ENCODE data around the gene PDE6H.

PDE6H gene

DNA sequence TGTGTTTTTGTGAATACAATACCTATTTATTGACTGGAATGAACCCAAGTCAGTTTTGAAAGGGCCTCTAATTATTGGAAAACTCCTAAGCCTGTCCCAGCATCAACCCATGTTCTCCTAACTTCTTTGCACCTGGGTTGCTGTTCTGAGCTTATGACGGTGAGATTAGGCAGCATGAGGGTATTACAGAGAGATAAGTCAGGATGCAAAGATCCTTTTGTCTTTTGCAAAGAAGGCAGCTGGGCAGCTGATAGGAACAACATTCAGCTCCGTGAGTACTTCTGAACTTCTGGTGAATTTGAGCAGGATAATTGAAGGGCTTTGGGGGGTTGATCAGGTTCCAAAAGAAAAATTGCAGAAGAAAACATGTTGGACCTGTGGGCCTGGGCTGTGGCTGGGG lies at the start of gene PDE6H:
Gene PDE6H, plus strand, starts transcription at position 227 of the 400 bp plus-strand sequence. CDS start 4,971 bp downstream, outside the sequence.
- DNase-seq (ENCODE audit: low spot score), result no peak

DNA sequence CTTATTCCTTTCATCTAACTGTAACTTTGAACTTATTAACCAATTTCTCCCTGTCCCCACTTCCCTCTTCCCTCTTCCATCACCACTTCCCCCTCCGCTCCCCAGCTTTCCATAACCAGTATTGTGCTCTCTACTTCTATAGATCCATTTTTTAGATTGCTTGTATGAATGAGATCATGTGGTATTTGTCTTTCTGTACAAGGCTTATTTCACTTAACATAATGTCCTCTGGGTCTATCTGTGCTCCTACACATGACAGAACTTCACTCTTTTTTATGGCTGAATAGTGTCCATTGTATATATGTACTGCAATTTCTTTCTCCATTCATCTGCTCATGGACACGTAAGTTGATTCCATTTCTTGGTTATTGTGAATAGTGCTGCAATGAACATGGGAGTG lies 48.9 kb upstream of the PDE6H start:
- no peak for DNase-seq (ENCODE audit: low spot score)

DNA sequence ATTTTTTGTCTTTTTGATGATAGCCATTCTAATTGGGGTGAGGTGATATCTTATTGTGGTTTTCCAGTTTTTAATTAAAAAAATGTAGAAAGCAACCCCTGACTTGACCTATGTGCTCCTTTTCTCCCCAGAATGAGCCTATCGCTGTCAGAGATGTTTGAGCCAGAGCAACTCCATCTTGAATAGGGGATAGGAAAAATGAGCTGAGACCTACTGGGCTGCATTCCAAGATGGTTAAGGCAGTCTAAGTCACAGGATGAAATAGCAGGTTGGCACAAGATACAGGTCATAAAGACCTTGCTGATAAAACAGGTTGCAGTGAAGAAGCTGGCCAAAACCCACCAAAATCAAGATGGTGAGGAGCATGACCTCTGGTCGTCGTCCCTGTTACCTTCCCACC lies 48.3 kb upstream of the PDE6H start:
- DNase-seq (ENCODE audit: low spot score), result no peak

DNA sequence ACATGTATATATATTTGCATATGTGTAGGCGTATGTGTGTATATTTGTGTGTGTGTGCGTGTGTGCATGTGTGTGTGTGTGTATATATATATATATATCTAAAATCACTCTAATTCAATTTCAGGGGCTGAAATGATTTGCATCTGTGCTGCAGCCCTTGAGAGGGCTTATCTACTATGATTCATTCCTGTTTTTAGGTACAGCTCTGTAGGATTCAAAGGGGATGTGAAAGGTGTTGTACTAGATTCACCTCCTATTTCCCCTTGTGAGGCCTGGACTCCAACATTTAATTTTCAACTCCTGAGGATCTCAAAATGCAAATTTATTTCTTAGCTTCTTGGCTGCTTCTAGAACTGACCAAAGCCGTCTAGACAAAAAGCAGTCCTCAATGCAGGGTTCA lies 45.6 kb upstream of the PDE6H start:
- DNase-seq (ENCODE audit: low spot score), result no peak

DNA sequence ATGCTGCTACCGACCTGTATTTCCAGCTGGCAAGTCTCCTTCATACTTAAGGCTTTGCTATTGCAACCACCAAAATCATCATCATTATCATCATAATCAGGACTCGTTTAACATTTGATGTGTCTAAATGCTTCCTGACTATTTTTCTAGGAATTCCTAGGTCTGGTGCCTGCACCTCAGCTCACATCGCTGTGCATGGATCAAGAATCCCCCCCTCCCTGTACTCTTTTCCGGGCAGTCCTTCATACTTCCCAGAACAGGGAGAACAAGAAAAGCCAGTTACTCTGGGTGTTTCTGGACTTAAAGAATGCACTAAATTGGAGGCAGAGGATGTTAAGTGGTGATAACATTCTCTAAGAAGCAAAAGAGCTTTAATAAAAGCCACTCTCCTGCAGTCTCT lies 43.9 kb upstream of the PDE6H start:
- DNase-seq (ENCODE audit: low spot score), result no peak

DNA sequence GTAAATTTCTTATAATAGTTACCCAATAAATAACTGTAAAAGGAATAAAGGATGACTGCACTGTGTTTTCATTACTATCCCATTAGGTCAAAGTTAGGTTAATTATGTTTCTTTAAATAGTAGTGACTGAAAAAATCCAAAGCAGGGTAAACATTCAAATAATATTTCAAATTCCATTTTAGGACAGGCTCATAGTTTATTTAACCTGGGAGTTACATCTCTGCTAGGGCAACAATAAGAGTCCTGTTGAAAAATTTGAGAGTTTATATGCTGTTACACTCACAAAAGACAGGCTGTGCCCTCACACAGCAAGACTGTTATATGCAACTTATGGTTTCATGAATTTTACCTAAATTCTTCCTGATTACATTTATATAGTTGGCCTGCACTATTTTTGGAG lies 42.5 kb upstream of the PDE6H start:
- no peak for DNase-seq (ENCODE audit: low spot score)

DNA sequence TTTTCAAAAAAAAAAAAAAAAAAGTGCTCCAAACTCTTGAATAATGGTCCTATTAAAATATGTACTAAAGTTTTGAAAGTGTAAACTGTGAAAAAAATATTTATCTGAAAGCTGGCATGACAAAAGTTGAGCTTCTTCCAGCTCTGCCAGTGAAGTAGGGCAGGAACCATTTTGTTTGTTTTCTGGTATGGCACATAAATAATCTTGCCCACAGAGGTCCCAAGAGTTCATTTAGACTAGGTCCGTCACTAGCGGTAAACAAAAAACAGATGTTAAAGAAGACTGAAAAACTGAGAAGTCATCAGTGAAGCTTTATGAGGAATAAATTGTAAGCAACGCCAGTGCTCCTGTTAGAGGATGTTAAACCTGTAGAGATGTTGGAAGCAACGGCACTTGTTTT lies 41.5 kb upstream of the PDE6H start:
- no peak for DNase-seq (ENCODE audit: low spot score)

DNA sequence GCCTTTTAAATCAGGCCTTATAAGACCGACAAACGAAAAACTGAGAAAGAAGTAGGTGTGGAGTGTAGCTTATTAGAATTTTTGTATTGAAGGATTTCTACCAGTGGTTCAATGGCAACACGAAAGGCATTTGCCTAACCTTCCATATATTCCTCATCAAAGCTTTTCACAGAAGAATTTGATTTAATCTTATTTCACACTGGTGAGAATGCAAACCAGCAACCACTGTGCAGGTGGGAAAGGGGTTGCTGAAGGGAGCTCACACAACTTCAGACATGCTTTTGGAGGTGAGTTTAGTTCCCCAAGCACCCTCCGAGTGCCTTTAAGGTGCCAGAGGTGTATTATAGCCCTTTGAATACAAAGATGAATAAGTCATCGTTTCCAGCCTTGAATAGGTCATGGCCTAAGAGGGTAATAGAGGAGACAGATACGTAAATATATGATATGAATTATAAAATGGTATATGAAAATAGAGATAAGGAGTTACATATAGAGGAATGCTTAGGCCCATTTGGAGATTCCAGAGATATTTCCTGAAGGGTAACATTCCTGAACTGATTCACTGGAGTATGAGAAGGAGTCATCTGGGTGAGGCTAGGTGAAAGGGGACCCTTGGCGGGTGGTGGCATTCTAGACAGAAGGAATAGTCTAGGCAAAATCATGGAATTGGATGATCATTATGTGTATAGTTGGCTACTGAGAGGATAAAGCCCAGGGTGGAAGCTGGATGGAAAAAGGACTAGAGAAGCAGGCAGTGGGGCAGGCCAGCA lies 40.9 kb upstream of the PDE6H start:
- no peak for DNase-seq (ENCODE audit: low spot score)

DNA sequence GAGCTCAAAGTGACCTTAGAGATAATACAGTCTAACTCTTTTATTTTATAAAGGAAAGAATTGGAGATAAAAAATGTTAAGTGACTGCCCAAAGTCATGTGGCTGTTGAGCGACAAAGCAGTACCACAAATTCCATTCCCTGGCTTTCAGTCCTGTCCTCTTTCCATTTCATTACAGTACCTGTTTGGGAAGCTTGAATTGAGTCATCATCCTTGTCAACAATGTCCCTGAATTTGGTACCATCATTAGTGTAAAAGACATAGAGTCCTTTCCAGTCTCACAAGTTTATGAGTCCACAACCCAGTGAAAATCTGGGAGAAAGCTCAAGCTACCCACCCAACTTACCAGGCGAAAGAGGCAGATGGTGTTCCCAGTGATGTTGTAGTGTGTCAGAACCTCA lies 38.3 kb upstream of the PDE6H start:
- no peak for DNase-seq (ENCODE audit: low spot score)

DNA sequence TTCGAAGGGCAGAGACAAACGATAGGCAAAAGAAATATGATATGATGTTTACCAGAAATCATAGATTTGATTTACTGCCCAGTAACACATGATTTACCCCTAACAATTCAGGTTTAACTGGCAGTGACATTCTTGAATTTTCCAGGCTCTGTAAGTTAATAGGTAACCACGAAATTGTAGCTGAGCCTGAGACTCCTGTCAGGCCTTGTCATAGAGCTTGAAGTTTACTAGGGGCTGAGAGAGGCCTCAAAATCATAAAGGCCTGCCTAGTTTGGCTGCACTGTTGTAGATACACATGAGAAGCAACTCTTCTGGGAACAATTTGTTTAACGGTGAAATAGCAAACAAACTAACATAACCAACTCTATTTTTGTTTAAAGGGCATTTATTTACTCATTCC lies 37.8 kb upstream of the PDE6H start:
- DNase-seq (ENCODE audit: low spot score), result no peak

DNA sequence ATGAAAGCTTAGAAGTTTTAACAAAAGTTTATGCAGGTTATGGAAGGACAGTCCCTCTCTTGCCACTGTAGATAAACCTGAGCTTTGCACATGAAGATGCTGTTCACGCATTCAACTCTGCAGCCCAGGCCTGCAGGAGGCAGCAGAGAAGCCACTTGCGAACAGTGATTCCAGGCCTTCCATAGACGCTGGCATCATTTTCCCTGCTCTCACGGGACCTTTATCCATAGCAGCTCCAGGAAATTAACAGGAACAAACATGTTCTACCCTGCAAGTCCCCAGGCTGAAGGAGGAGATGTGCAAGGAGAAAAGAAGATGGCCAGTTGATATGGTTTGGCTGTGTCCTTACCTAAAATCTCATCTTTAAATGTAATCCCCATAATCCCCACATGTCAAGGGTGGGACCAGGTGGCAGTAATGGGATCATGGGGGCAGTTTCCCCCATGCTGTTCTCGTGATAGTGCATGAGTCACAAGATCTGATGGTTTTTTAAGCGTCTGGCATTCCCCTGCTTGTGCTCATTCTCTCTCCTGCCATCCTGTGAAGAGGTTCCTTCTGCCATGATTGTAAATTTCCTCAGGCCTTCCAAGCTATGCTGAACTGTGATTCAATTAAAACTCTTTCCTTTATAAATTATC lies 36.5 kb upstream of the PDE6H start:
- peak; percentile 26 for DNase-seq (ENCODE audit: low spot score)

DNA sequence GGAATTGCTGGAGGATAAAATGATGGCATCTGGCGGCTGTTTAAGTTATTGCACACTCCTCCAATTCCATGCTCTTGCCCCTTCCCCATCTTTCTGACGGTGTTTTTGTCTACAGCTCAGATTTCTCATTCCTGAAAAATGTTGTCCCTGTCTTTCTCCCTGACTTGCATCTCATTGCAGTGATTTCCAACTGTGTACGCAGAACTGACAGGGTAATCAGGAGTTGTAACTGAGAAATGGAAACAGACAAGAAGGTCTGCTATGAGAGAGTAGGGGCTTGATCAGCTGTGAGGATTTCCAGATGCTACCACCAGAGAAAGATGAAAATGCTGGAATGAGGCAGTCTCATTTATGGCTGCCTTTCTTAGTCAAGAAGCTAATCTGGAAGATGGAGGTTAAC lies 35.8 kb upstream of the PDE6H start:
- no peak for DNase-seq (ENCODE audit: low spot score)

DNA sequence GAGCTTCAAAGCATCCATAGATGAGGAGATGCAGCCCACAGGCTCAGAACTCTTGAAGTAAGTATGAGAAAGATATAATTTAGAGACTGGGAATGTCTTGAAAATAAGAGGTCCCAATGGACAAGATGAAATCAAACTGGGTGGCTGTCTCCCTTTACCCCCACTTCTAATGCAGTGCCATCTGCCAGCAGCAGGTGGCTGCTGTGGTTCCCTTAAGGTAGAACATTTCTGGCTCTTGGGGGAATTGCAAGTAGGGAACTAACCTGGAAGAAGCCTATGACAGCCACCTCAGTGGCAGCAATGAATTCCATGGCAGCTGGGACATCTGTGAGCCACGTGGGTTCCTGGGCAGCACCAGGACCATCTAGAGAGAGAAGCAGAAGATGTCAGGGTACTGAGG lies 35.2 kb upstream of the PDE6H start:
- peak; percentile 40 for DNase-seq (ENCODE audit: low spot score)

DNA sequence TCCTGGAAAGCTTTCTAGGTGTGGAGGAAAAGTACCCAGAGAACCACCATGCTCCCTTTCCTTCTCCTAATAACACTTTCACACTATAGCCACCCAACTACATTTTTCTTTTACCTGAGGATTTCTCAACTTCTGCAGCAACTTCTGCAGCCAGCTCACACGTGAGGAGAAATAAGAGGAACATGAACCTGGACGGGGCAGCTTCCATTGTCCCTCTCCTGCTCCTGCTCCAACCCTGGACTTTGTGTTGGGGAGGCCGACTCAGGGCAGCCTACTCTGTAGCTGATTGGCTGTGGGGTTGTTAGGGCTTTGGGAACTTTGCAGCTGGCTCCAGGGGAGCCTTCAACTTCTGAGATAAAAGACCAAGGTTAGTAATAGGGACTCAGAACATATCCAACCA lies 34.5 kb upstream of the PDE6H start, which contains the start of gene ERP27:
Gene ERP27, minus strand, starts transcription at position 237 of the 400 bp plus-strand sequence. Its CDS starts 29 bp downstream, at position 208.
- no peak for DNase-seq (ENCODE audit: low spot score)

DNA sequence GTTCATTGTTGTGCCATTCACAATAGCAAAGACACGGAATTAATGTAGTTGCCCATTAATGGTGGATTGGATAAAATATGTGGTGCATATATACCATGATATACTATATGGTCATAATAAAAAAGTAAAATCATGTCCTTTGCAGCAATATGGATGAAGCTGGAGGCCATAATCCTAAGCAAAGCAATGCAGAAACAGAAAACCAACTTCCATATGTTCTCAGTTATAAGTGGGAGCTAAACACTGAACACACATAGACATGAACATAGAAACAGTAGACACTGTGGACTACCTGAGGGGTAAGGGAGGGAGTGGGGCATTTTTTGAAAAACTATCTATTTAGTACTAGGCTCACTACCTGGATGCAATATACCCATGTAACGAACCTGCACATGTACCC lies 31.5 kb upstream of the PDE6H start:
- no peak for DNase-seq (ENCODE audit: low spot score)

DNA sequence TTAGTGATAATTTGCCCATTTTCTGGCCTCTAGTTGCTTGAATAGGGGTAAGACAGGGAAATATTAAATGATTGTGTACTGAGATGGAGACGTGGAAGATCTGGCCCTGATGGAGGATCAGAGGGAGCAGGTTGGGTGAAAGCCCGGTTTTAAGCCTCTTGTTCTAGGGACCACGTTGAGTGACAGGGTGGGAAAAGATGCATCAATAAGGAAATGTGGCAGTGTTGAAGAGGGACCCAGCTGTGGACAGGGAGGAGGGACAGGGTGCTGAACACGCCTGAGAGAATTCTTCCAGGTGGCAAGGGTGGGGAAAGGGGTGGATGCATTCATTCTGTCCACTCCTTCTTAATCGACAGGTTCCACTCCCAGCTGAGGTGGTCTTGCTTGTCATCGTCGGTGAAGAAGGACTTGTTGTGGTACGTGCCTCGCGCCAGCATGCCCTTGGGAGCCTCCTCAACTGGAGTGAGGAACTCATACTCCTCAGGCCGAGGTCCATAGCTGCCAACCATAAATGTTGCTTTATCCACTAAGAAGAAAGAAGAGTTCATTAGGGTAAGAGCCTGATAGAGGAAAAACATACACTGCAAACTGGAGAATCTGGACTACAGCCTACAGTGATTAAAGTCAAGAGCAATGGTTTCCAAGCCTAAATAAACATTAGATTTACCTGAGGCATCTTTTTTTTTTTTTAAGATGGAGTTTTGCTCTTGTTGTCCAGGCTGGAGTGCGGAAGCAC lies 30.5 kb upstream of the PDE6H start:
- no peak for DNase-seq (ENCODE audit: low spot score)

DNA sequence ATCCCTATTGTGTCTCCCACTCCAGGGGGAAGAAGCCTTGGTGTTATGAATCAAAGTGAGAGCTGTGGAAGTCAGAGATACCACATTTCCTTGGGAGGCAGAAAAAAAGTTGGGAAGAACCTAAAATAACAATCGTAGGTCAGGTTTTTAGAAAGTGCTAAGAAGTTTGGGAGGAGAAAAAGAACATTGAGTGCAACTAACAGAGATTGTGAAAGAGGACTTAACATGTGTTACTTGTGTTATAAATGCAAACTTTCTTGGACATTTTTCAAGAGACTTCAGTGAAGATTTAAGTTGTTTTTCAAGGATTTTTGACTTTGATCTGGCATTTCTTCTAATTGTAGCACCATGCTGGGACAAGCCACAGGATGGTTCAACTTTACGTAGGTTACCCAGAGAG lies 26.7 kb upstream of the PDE6H start:
- no peak for DNase-seq (ENCODE audit: low spot score)

DNA sequence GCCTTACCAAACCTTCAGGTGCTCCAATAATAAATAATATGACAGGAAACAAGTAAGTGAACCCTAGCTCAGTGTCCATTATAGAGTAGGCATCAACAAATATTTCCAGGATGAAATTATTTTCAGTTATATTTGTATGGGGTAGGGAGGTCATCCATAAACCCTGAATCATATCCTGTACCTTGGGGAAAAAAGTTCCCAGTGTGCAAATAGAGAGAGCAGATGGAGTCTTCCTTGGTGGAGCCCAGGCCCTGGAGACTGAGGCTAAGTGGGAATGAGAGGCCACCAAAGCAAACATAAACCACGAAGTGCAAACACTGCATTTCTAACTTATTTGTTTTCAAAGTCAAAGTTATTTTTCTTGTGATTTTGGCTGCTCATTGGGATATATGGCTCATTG lies 26.0 kb upstream of the PDE6H start:
- no peak for DNase-seq (ENCODE audit: low spot score)

DNA sequence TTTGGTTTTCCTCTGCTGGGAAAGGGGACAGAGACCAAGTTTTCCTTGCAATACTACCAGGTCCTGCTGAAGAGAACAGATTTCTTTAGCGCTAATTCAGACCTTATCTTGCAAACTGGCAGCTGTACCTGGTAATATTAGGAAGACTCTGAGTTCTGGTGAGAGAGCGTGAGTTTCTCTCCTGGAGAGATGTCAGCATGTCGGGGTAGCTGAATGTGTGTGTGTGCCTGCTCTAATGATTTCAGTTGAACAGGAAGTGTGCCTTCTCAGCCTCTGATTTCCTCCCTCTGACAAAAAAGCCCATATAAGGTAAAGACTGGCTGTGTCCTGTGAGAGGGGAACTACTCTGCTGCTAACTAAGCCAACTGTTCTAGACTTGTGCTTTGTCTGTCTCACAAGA lies 24.2 kb upstream of the PDE6H start:
- DNase-seq (ENCODE audit: low spot score), result no peak

DNA sequence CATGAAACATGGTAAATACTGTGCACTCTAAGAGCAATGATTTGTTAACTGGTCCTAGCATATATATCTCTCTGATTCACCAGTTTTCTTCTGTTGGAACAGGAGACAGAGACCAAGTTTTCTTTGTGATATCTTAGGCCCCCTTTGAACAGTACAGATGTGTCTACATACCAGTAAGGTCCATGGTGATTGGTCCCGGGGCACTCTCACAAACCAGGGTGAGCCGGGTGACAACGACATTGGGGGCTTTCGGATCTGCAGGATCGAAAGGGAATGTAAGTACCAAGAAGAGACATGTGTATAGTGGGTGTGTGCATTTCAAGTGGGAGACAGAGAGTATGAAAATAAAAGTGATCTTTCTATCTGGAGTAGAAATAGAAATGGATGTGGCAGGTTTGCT lies 23.2 kb upstream of the PDE6H start:
- no peak for DNase-seq (ENCODE audit: low spot score)

DNA sequence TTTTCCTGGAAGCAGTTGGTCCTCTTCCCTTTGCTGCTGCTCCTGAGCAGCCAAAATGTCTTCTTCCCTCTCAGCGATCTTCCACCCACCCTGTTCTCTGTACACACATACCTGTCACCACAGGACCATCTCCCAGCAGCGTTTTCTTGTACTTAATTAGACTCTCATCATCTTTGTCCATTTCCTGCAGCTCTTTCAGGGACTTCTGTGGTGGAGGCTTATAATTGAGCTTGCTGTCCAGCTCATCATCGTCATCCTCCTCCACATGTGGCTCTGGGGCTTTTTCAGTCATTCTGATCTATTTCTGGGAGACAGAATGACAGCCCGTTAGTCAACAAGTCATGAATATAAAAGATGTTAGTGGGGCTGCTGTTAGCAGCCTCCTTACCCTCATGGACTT lies 22.4 kb upstream of the PDE6H start:
- no peak for DNase-seq (ENCODE audit: low spot score)

DNA sequence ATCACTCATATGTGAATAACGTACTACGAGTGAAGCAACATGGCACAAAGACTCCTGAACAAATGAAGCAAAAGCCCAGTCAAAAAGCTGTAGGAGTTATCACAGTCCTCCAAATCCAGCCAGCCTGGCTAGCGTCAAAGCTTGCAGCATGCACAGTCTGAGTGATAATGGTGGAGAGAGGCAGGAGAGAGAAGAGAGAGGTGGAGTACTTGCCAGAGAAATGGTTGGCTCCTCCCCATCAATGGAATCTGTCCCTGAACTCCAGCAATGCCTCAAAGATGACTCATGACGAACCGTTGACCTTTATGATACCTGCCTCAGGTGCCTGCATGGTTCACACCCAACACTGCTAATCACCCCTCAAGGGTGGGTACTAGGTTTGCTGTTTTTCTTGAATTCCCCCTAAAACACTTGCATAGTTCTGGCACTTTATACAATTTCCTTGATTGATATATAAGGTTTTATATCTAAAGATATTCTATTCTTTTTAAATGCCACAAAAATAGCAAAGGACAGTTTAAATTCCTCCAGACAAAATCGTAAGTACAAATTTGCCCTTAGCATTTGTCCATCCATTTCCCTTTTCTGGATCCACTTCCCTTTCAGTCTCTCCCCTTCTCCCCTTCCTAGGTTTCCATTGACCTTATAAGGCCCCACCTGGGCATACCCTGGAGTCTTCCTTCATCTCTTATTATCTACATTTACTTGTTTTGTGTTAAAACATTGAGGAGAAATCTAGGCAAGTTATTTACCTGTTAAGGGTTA lies 21.7 kb upstream of the PDE6H start:
- DNase-seq (ENCODE audit: low spot score), result no peak

All from hematopoietic multipotent progenitor cell treated with erythropoietin and hydrocortisone succinate and interleukin-3 and kit ligand, for 17 days (in vitro differentiated cells).